Stimulated activated naive CD4-positive, alpha-beta T cell (primary cell): Measurements from ENCODE around the gene RBM44.

Source experiments
- DNase-seq, 6 experiments: peaks; one replicate each; lab custom pipeline; 2025; lab: John Stamatoyannopoulos, UW

Gene RBM44

DNA sequence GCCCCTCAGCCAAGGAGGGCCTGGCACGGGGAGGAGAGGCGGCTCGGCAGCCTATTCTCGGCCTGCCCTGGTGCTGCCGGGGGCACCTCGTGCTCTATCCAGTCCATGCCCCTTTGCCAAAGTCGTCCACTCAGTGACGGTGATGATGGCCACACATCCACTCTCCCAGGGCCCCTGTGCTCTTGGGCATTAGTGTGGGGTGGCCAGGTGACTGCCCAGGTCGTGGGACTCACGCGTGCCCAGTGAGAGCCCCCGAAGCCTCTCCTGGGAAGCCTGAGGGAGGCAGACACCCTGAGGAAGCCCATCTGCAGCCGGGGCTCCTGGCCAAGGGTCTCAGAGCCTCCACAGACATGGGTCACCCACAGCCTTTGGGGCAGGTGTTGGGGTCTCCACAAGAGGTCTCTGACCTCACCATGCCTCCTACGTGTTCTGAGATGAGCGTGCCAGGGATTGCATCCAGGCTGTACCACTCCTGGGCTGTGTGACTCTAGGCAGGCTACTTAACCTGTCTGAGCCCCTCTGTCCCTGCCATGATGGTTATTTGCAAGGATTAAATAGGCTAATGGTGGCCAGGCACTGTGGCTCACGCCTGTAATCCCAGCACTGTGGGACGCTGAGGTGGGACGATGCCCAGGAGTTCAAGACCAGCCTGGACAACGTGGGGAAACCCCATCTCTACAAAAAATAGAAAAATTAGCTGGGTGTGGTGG is 73.8 kb downstream of the RBM44 start:
- no peak for DNase-seq

DNA sequence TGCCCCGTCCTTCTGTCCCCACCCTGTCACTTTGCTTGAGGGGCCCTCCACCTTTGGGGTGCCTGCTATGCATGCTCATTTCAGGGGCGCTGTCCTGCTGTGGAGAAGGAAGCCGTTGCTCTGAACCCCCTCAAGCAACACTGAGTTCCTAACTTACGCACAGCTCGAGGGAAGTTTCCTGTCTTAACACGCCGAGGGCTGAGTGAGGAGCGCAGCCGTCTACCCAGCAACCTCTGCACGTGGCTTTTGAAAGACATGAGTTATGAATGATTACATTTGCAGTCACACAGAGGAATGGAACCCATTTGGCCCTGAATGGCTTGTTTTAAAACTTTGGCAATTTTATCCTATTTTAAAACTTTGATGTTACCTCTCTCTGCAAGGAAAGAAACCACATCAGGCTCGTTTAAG is 74.8 kb downstream of the RBM44 start:
- DNase-seq: peak in 2 of 6 experiments; percentile 28 to 40

DNA sequence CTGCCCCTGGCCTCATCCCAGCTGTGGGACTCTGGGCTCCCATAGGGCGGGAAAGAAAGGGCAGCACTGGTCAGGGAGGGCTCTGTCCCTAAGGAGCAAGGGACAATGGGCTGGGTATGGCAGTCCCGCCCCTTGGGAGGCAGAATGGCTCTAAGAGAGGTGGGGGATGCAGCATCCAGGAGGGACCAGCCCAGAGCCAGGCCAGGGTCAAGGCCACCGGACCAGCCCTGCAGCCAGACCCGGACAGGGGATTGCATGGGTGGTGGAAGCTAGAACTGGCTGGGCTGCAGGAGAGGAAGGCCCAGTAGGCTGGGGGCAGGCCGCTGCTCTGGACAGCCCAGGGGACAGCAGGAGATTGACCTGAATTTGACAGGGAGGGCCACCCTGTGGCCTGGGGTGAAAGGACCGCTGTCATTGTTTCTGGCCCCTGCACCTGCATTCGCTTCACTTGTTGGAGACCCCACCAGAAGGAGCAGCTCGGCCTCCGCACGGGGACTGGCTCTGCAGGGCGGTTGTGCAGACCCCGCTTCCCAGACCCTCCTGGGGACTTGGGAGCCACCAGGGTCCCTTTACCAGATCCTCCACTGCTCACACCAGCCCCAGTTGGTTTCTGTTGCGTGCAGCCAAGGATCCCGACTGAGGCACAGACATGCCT is 75.4 kb downstream of the RBM44 start:
- no peak for DNase-seq

DNA sequence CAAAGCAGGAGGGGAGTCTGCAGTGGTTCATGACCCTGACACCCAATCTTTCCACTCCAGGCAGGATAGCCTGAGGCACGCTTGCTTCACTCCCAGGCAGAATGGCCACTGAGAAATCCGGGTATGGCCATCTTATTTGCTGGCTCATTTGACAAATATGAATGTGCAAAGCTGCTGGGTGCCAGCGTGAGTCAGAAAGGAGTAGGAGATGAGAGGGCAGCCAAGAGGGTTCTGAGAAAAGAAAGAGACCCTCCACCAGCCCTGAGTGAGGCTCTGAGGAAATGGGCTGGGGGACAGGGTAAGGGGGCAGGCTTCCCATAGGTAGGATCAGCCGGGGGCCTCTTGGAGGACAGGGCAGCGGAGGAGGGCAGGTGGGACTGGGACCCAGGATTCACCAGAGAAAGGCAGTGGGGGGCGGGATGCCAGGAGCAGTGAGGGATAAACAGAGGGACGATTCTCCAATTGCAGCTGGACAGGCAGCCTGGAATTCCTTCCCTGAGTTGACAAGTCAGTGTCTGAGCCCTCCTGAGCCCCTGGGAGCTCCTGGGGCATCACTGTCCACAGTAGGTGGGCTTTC is 76.1 kb downstream of the RBM44 start:
- no peak for DNase-seq

DNA sequence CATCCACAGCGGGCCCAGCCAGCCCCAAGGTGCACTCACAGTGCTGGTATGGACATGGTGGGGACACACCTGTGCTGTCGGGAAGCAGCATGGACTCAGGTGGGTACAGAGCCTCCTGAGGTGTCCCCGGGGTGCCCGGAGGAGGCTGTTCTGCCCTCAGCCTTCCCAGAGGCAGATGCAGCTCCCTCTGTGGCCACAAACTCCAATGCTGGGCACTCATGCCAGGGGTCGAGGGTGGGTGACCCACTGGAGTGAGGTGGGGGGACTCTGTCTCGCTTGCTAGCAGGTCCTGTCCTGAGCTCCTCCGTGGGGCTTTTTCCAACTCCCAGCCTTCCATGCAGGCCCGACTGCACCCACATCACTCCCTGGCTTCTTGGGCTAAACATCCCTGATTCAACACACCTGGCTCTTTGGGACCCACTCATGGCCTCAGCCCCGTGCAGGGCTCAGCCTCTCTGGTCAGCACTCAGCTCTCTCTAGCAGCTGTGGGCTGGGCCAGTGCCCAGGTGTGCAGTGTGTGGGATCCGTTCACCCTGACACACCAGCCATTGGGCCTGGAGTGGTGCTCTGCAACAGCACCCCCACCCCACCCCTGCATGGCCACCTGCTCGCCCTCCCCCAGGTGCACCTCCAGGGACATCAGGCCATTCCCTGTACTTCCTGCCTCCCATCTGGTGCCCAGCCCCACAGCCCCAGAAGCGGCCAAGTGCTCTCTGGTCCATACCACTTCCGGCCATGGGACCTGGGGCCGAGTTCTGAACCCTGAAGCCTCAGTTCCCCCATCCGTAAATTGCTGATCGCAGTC is 76.9 kb downstream of the RBM44 start:
- DNase-seq: no peak

DNA sequence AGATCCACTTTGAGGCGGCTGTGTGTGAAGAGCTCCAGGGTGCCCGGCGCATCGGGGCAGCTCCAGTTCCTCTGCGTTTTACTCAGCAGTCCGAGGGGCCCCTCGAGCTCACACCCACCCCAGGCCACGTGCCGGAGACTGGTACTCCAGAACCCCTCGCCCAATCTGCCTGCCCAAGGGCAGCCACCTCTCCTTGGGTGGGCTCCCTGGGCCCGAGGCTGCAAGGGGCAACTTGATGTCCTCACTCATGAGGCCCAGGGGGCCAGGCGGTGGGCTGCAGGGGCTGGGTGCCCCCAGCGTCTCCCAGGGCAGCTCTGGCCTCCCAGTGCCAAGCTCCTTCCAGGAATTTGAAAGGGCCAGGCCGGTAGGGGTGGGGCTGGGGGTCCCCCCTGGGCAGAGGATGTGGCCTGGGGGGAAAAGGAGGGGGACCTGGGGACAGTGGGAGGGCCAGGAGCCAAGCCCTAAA is 77.5 kb downstream of the RBM44 start:
- no peak for DNase-seq

DNA sequence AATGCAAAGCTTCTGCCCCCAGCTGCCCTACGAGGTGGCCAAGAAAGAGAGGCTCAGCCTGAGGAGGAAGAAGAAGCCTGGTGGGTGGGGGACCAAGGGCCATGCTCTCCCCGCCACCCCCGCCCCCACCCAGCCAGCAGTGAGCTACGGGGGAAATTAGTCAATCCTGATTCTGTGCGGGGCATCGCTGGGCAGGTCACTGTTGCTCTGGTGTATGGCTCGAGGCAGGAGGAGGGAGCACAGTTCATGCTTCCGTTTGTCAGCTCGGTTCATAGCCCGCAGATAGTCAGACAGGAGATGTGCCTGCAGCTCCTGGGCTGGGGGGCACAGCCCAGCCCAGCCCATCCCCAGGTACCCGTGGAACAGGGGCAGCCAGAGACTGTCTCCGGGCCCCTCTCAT is 78.0 kb downstream of the RBM44 start:
- no peak for DNase-seq

DNA sequence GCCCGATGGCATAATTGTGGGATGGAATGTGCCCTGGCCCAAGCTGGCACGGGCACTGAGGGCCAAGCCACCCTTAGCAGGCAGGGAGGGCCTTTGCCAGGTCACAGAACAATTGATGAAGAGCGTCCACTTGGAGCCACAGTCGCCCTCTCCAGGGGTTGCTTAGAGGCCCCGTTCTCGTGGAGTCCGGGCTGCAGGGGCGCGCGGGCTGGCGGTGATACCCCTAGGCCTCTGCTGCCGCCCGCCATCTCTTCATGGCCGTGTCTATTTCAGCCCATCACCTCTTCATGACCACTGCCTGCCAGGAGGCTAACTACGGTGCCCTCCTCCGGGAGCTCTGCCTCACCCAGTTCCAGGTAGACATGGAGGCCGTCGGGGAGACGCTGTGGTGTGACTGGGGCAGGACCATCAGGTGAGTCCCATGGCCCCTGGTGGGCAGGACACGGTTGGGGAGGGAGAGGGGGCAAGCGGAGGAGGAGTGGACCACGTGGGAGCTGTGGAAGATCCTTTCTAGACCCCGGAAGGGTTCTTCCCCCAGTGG is 78.4 kb downstream of the RBM44 start:
- DNase-seq: no peak

DNA sequence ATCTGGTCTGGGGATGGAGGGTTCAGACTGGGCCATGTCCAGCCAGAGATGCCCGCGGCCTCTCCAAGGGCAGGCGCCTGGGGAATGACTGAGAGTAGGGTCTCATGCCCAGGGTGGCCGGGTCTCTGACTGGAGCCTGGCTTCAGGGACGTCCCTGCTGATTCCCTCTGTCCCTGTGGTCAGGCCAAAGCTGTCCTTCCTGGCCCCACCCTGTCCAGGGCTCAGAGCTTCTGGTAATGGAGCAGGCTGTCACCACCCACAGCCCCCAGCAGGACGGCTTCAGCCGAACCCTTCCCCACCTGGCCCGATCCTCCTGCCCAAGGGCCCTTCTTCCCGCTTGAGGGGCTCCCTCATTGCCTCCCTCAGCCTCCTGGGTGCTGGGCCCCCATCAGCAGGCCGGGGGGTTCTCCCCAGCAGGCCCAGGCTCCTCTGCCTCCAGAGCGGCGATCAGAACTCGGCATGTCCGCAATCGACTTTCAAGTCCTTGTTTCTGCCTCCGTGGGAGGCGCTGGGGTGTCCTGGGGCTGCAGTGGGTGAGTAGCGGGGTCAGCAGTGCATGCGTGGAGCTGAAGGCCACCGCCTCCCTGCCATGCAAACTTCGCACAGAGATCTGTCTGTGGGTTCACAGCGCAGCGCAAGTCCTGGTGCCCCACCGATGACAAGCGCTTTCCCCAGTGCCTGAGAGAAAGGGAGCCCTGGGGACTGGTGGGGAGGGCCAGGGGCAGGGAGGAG is 79.2 kb downstream of the RBM44 start:
- DNase-seq: no peak

DNA sequence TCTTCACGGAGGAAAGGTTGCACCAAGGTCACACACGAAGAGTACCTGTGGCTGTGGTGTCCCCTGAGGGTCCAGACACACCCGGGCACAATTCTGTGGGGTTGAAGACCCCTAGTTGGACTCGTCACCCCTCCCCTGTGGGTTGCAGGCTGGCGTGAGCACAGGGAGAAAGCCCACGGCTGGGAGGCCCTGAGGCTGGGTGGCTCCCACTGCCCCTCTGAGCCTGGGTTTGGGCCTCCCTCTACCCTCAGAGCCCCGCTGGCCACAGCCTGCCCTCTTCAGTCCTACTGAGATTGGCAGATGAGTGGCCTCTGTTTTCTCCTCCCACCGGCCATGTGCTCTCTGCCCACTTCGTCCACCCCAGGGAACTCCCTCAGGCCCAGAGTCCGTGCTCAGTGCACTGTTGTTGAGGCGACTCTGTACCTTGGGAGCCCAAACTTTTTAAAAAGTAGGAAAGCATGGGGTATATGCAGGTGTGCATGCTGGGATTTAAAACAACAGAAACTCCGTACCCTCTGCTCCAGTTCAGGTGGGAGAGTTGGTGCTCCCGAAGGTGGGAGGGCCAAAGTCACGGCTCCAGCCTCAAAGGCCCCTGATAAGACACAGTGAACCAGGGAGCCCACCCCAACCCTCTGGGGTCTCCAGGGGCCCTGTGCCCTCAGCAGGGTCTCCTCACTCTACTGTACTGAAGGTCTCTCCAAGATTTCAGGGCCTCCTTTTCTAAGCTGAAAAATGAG is 79.9 kb downstream of the RBM44 start:
- no peak for DNase-seq

DNA sequence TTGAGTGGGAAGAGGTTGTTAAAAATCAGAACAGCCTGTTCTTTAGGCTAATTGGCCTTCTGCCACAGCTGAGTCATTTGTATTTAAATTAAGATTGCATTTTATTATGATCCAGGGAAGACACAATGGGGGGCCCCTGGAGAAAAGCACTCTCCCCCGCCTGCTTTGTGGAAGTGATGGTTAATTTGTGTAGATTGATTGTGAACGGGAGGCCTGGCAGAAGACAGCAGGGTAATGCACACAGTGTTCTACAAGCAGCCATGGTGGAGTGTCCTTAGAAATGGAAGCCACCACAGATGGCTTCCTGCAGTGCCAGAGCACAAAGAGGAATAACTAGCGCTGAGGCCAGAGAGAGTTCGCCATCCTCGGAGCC is 80.5 kb downstream of the RBM44 start:
- DNase-seq: no peak

DNA sequence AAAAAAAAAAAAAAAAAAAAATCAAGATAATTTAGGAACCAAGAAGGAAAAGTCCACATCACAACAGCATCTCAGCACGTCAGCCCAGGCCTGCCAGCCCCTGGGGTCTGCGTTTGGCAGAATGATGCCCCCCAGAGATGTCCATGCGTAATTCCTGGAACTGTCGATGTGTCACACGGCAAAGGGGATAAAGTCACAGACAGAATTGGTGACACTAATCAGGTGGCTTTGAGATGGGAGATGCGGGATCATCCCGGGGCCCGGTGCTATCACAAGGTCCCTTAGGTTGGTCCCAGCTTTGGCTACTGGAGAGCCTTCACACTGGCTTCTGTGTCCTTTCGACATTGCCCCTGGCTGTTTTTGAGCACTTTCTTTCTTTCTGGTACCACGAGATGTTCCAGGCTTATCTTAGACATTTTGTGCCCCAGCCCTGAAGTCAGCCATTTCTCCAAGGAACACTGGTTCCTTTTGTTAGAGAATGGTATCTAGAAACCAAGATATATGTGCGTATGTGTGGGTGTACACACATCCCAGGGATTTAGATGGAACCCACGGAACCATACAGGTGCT is 81.5 kb downstream of the RBM44 start:
- no peak for DNase-seq

DNA sequence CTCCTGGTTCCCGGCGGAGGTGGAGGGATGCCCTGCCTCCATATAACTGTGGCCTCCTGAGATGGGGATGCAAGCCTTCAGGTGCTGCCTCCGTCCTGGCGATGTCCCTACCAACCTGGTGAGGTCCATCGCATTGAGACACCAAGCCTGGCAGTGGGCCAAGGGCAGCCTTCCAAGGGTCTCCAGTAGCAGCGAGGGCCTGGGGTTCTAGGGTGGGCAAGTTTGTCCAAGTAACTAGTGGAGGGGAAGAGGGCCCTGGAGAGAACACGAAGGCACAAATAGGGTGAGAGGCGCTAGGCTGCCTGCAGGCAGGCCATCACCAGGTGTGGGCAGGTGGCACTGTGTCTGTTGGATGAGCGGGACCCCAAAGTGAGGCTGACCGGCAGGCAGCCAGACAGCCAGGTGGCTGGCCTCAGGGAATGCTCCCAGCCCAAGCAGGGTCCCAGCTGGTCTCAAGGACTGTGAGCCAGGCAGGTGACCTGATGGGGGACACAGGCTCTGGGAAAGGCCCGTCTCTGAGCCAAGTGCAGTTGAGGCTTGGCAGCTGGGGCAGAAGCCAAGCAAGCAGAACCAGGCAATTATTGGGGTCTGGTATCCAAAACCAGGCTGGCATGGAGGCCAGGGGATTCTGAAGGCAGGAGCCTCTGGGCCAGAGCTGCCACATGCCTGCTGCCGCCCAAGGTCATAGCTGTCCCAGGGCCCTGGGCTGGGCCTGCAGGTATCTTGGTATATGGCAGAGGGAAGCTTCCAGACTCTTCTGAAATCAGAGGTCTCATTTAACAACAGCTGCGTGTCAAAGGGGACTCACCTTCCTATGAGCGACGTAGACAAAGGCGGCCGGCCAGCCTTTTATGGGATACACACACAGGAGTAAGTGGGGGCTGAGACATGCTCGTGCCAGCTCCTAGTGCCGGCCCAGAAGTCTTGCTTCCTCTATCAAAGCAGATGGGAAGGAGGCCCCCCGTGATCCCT is 84.2 kb downstream of the RBM44 start:
- no peak for DNase-seq

DNA sequence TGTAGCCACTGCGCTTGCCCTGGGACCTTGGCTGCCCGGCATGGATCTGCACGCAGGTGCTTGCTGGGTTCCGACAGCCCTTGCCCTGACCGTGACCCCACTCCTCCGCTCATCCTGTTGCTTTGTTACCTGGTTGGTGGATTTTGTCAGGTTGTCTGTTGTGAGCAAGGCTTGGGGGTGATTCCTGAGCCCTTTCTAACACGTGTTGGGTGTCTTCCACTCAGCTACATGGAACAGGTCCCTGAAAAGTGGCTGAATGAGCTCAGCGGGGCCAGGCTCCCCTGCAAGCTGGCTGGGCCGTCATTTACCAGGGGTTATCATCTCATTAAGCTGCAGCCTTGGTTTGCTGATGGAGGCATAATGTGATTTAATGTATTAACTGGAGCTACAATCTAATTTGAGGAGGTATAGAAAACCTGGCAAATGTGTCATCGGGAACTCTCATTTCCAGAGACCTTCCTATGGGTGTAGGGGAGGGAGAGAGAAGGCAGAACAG is 85.4 kb downstream of the RBM44 start:
- no peak for DNase-seq

DNA sequence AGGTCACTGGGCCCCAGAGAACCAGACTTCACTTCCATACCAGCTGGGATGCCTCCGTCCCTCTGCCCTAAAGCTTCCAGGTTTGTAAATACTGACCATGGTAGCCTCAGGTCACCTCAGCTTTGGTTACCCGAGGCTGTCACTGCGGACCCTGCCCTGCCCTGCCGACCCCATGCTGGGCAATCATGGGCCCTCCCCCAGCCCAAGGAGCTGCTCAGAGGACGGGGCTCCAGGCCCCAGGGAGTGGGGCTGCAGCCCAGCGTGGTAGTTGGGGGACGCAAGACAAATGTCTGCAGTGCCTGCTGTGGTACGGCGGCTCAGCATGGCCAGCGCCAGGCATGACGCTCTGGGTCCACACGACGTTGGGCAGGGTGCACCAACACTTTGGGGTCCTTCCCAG is 86.1 kb downstream of the RBM44 start:
- no peak for DNase-seq

DNA sequence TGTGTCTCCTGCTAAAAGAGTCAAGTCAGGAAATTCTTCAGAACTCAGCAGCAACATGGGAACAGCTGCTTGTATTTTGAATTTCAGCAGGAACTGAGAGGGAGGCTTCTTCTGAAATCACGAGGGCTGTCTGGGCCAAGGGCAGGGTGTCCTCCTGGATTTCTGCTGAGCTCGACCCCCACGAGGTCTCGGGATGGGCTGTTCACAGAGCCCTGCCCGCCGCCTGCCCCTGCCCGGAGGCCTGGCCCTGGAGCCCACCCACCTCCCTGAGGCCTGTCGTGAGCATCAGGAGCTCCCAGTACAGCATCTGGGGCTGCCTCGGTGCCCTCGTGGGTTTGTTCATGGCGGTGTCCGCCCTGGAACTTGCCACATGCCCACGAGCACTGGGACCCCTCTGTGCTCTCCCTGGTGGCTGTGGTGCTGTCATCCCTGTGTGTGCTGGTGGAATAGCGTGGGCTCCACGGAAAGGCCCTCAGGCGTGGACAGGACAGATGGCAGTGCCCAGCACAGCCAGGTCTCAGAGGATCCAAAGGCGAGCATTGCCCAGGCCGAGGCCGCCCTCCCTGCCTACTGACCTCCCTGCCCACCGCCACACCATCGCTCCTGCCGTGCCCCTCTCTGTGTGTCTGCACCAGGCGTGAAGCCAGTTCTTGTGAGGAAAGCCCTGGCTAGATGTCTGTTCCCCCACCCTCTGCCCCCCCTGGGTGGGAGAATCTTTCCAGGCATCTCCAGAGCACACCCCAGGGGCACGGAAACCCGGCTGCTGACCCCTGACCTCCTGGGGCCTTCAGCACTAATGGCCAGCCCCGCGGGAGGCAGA is 86.7 kb downstream of the RBM44 start:
- DNase-seq: no peak

DNA sequence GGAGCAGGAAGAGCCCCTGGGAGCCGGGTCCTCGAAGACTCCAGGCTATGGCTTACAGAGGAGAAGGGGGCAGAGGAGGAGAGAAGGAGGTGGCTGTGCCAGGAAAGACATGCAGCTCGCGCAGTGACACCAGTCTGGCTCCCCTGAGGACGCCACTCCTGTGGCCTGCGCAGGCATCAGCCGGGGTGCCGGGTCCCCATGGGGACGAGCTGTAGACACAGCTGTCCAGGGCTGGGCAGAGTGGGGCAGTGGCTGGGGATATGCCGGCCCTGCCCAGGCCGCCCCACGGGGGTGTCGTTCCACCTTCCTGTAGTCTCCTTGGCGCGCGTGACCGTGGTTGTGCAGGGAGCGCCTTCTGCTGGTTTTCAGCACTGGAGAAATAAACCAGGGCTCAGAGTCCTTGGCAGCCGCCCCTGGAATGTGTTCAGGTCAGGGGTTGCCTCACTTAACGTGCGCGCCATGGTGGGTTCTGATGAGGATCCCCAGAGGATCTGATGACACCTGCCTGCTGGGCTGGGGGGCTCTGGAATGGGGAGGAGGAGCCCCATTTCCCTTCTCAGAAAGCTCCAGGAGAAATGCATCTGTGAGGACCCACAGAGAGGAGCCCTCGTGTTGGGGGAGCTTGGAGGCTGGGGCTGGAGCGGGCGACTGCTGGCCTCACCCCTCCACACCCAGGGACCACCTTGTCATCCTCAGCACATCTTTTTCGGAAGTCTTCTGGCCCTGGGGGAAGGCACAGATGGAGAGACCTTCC is 87.5 kb downstream of the RBM44 start:
- DNase-seq: no peak
